Fibroblast of skin of left biceps (primary cell): ENCODE measurements around the gene PTPRN2.

Experiments
- DNase-seq, 2 experiments: peaks; one replicate each; pipeline ENCODE4 v3.0.0-alpha.2; 2013; ENCODE audit warnings: low read depth in 2 of 2

PTPRN2 gene

DNA sequence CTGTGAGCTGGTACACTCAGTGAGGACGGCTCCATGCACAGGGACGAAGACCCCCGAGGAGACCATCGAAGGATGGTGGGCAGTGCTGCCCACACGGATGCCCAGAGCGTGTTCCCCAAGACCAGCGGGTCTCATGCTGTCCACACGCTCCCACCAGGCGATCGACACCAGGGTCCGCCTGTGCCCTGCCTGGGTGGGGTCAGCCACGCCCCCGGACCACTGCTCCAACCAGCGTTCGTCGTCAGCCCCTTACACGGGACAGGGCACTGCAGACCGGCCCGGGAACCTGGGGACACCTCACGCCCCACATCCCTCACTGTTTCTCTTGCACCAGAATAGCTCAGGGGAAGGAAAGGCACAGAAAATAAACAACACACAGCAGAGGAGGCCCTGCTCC is 1027.4 kb downstream of the PTPRN2 start:
- no peak for DNase-seq

DNA sequence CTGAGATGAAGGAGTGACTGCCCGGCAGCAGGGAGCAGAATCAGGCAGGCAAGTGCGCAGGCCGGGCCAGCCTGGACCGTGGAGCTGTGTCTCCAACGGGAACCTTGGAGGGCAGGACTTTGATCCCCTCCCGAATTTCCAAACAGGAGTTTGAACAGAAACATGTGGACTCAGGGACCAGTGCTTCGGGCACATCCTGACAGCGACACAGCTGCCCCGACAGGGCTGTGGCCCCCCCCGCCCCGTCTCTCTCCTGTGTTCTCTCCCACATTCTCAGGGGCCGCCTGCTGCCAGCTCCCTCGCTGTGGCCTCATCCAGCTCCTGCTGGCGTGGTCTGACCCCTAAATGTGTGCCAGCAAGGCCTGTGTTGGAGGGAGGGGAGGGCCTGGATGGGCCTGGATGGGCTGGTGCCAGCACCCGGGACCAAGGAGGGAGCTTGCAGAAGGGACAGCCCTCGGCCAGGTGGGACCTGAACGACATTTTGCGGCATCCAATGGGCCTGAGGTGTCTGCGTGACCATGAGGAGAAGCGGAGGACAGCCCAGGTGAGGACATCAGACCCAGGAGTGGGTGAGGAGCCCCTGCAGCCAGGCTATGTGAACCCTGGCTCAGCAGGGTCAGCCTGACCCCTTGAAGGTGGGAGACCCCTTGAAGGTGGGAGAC is 1027.9 kb downstream of the PTPRN2 start:
- DNase-seq: no peak

DNA sequence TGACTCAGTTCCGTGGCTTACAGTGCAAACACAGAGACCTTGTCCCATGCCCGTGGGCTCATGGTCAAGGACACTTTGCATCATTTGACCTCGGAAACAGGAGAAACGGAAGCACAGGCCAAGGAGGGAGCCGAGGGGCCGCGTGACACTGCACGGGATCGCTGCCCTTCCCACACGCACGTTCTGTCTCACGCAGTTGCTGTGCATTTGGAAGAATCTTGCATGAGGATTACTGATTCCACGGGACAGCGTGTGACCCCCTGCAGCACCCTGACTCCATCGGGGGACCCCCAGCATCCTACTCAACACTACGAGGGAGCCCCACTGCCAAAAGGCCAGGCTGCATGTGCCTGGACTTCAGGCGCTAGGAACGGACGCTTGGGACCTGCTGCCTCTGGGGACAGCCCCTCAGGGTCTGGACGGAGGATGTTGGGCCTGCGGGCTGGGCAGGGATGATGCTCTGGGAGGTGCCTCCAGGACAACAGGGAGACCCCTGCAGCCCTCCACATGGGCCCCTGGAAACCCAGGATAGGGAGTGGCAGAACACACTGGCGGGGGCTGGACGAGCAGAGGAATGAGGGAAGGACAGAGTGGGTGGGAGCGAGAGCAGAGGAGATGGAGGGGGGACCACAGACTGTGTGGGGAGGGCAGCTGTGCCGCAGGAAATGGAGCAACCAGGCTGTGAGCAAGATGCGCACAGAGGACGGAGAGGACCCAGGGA is 1028.6 kb downstream of the PTPRN2 start:
- DNase-seq: no peak

DNA sequence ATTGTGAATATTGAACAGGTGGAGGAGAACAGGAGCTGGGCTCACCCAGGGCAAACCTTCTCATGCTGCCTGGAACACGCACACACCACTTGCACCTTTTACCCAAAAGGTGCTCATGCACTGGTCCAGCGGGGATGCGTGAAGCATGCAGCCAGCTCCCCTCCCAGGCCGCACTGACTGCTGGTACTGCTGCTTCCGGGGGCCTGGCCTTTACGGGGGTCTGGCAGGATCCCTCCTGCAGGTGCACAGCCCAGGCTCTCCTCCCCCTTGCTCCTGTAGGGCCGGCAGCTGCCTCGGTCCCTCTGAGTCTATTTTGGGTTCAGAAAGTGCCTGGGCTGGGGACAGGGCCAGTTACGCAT is 1029.1 kb downstream of the PTPRN2 start:
- no peak for DNase-seq

DNA sequence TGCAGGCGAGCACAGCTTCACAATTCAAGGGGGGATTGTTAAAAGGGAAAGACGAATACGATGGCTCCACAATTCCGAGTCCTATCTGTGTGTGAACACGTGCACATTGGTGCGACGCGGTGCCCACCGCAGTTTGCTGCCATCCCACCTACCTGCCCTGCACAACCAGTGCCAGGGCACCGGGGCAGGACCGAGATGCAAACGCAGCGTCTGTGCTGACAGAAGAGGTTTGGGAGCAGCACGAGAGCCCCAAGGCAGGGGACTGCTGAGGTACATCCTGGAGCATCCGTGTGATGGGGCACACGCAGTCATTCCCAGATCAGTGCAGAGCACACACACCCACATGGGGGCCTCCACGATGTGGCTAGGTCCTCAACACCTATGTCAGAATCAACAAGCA is 1029.6 kb downstream of the PTPRN2 start:
- DNase-seq: no peak

DNA sequence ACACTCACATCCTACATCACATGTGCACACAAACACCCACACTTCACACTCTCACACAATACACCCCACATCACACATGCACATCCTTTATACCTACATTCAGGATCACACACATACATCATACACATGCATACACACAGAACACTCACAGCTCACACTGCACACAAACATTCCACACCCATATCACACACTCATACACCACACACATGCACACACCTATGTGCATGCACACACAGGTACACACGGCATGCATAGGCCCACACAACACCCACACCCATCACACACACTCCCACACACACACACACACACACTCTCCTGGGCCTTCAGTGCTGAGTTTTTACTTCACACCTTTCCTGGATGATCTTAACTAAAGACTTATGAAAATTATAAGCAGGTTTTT is 1030.4 kb downstream of the PTPRN2 start:
- no peak for DNase-seq

DNA sequence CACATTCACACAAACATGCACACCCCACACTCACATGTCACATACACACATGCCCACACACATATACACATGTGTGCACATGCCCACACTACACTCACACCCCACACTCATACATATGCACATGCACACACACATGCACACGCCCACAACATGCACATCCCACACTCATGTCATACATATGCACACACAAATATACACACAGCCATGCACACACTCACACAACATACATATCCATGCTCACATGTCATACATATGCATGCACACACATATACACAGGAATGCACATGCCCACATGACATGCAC is 1031.0 kb downstream of the PTPRN2 start:
- DNase-seq: no peak

DNA sequence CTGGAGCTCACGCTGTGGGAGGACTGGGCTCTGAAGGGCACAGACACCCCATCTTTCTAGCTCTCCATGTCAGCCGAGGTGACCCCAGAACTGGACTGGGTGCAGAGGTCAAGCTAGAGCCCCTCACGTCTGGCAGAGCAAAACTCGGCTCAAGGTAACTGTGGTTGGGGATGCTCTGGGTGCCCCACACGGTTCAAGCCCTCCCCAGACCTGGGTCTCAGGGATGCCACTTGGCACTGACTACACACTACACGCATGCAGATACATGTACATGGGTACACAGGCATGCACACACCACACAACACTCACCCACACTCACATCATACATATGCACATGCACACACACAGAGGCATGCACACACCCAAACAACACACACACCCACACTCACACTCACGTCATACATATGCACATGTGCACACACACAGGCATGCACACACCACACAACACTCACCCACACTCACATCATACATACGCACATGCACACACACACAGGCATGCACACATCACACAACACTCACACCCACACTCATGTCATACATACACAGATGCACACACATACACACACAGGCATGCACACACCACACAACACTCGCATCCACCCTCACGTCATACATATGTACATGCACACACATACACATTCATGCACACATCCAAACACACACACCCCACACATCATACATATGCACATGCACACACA is 1031.5 kb downstream of the PTPRN2 start:
- no peak for DNase-seq

DNA sequence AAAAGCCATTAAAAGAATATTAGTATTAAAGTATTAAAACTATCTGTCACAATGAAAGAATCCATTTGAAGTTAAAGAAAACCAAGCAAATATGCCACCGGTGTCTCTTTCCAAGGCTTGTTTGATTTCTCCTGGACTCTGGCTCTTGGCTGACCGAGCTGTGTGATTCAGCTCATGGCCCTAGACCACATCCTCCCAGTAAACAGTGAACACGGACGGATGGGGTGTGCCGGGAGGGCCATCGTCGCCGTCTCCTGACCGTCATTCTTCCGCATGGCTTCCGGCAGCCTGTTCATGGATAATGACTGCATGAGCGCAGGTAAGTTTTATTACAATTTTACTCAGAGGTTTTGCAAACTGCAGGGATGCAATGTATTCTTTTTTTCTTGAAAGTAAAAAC is 1032.3 kb downstream of the PTPRN2 start:
- no peak for DNase-seq

DNA sequence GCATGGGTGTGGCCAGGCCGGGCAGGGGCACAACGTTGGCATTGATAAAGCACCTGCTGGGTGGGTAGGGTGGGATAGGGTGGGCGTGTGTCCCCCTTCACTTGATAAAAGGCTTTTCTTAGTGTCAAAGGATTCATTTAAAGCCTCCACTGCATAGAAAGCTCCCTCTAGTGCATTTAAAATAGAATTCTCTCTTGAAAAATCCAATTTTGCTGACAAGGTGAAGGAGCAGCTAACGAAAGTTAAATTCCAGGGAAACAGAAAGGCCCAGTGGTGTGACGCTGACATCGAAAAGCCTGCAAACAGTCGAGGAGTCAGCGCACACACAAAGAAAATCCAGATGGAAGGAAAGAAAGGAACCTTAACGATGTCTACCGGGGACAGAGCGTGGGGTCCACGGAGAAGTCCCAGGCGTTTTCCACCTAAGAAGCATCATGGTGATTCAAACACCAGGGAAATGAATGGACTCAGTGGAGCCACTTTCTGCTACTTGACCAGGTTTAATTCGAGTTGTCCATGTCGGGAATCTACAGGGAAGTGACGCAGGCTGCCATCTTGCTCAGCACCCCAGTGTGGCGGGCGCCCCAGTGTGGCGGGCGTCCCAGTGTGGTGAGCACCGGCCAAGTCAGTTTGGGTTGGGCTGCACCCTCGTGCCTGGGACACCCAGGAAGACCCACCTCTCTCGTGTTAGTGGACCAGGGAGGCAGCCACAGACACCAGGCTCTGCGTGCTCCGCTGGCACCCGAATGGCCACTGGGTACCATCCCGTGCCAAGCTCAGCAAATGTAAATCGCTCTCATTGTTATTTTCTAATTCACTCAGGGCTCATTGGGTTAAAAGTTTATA is 1033.0 kb downstream of the PTPRN2 start:
- DNase-seq: no peak

DNA sequence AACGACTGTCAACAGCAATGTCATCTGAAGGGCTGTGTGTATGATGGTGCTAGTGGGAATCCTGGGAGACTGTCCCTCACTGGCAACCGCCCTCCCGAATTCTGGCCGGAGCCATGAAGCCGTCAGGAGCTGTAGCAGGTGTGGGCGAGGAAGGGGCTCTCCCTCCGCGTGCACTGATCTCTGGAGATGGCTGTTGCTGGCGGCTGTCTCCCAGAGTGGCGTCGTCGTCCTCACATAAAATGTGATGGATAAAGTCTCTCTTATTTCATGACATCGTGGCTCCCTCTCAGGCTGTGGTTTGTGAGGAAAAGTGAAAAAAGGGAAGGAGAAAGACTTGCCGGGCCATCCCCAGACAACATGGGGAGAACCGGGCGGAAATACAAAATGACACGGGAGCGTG is 1034.4 kb downstream of the PTPRN2 start:
- DNase-seq: no peak

DNA sequence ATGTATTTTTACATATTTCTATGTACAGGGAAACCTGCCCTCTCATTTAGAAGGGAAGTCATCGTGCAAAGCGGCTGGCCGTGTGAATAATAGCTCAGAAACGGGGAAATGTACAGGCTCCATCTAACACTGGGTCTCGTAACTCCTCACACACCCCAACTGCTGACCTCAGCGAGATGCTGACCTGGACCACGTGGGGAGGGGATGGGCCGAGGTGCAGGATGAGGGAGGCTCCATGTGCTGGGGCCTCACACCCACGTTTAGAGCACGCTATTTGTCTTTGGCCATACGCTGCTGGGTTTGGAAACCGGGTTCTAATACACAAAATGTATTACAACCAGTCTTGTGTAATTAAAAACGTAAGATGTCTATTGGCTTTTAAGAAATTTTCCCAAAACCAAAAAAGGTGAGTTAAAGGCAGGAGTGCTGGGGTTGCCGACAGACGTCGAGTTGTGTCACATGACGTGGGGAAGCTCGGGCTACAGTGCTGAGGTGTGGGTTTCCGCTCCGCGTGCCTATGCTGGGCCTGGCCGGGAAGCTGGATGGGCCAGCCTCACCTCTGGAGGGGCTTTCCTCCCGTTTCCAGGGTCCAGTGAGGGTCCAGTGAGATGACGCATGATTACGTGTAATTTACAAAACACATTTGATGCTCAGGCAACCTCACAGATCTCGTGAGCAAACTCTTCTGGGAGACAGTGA is 1035.2 kb downstream of the PTPRN2 start:
- DNase-seq: no peak

DNA sequence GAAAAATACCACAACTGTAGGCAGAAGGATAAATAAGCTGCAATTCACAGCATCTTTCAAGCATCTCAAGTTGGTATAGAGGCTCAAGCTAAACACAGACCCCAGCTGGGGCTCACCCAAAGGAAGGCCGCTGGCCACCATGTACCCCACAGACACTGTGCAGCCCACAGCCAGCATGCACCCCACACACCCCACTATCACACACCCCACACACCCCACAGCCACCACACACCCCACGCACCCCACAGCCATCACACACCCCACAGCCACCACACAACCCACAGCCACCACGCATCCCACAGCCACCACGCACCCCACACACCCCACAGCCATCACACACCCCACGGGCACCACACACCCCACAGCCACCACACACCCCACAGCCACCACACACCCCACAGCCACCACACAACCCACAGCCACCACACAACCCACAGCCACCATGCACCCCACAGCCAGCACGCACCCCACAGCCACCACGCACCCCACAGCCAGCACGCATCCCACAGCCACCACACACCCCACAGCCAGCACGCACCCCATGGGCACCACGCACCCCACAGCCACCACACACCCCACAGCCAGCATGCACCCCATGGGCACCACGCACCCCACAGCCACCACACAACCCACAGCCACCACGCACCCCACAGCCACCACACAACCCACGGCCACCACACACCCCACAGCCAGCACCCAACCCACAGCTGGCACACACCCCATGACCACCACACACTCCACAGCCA is 1036.1 kb downstream of the PTPRN2 start:
- DNase-seq: no peak

DNA sequence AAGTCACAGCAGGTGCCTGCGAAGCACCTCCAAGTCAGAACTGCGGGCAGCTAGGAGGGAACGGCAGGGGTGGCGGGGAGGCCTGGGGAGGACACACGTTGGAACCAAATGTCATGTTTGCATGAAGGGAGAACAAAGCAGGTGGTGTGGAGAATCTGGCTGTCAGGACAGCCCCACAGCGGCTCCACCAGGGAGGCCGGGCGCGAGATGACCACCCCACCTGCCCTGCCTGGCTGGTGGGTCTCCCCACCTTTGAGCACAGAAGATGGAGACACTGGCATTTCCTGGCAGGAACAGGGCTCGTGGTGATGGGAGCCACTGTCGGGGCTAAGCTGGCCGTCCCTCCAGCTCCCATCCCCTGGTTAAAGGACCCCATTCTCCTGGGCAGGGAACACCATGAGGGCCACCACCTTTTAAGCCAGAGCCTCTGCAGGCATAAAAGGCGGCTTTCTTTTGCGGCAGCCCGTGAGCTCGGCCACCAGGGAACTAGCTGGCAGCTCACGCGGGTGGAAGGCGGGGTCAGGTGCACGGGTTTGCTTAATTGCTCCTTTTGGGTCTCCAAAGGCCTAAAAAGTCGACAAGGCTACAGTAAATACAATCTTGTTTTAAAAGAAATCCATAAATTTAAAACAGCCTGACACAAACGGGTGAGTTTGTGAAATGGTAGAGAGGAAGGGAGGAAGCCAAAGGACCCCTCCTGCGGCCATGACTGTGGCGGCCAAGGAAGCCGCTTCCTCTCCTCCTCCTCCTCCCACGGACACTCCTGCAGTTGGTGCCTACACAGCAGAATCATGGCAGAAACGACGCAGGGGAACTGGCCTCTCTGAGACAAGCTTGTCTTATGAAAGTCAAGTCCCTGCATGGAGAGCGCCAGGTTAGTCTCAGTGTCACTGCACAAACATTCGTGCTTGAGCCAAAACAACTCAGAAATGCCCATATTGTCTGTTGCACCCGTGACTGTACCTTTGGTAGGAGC is 1037.0 kb downstream of the PTPRN2 start:
- no peak for DNase-seq

DNA sequence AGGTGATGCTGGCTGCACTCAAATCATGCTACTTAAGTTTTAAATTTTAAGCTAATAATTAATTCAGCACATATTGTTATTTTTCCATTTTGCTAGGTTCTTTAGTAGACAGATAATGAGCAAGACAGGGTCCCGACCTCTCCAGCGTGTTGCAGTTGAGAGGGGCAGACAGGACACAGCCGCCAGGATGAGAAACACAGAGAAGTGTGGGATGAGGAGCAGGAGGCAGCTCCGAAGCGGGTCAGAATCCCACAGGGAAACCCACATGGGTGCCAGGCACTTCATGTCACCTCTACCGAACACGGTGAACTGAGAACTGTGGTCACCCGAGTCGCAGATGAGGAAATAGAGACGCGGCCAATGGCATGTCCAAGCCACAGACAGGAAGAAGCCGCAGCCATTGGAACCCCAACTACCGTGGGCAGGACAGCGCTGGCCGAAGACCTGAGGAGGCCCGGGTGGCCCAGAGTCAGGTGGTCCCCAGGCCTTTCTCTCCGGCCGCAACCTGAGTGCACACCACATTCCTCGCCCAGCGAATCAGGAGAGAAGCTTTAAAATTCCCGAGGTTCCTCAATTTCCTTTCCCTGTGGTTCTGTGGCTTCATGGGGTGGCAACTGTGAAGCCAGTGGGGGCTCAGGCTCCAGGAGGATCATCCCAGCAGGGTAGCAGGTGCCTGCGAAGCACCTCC is 1037.9 kb downstream of the PTPRN2 start:
- DNase-seq: no peak

DNA sequence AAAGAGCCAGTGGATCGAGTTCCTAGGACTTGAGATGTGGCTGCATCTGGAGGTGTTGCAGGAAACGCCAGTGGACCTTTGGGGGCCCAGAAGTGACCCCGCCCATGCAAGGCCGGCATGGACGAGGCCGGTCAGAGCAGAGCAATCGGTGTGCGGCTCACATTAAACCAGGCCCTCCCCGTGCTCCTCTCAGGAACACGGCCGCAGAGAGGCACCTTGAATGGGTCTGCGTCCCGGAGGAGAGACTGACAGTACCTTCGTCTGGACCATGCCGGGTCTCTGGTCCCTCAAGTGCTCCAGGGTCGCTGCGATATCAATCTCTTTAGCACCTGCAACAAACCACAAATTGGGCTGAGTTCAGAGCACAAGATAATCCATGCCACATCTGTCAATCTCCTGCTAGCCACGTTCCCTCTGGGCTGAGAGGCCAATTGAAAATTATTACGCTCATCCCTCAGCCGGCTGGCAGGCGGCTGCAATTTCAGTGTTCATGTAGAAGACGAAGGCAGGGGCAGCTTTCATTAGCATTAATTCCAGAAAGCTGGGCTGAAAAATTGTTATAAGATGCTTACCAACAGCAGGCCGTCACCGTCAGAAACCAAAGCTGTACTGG is 1038.8 kb downstream of the PTPRN2 start:
- no peak for DNase-seq

DNA sequence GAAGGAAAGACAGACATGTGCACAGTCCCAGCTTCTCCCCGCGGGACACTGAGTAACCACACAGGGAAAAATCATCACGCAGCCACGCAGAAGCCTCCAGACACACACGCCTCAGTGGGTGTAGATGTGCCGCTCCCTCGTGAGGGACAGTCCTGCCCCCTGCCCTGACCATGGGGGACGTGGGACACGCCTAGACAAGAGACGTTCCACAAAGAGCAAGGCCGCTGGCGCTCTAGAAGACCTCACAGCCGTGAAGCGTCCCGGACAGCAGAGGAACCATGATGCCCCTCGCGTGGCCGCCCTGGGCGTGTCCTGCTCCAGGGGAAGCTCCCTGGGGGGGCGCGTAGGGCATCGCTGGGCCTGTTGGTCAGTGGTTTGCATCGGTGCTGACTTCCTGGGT is 1040.0 kb downstream of the PTPRN2 start:
- DNase-seq: no peak

DNA sequence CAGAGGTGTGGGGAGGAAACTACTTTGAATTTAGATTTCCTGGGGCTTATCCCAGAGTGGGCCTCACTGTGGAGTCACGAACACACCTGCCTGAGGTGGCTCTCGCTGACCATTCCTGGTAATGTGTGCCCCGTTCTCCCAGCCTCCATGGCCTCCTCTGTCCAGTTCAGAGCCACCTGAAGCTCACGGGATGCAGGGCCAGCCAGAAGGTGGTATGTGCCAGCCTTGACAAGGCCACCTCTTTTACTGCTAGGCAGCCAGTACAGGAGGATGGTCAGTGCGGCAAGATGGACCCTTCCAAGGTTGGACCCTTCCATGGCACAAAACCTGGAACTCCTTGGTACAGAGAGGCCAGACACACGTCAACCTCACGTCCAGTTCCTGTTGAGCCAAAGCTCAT is 1040.5 kb downstream of the PTPRN2 start:
- DNase-seq: no peak

DNA sequence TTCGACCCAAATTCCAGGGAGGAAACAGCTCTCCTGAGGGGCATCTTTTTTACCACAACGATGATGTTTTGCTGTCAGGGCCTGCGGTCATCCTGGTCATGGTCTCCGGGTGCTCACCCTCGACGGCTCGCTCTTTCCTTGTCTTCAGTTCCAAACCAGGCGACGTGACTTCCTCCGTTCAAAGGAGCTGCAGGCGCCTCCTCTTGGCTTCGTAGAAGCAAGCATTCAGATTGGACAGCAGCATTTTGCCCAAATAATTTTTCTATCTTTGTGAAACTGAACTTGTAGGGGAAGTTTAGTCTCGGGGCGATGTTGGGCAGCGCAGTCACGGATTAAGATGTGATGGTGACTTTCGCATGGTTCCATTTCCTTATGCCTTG is 1042.0 kb downstream of the PTPRN2 start:
- no peak for DNase-seq
